Skin epidermis (tissue), 12 donors: Measurements from ENCODE around the gene MLC1.

Experiments
- H3K27ac ChIP-seq, 21 experiments: fragments of 200-600 bp; sonication (generic) in 11 of 21; one replicate each; pipeline ENCODE4 v1.5.0; 2020; ENCODE audit warnings: mild to moderate bottlenecking in 3 of 21, inconsistent platforms in 2 of 21, moderate library complexity in 2 of 21
- H3K4me3 ChIP-seq, 7 experiments: fragments of 200-600 bp; sonication (generic) in 2 of 7; one replicate each; pipeline ENCODE4 v1.5.0; 2020; ENCODE audit warnings: inconsistent platforms in 2 of 7, mild to moderate bottlenecking in 2 of 7, moderate library complexity in 1 of 7

MLC1 gene

GRCh38 chr22:50061141-50061823 is 23.9 kb downstream of the MLC1 start:
- Histone ChIP-seq H3K4me3 (no peak overlapping the region), H3K27ac (no peak overlapping the region)

- Histone ChIP-seq H3K27ac (no peak overlapping the region), H3K4me3 (no peak overlapping the region)
Measured at GRCh38 chr22:50060441-50061140, 24.6 kb downstream of the MLC1 start.

- Histone ChIP-seq H3K27ac (no peak overlapping the region), H3K4me3 (no peak overlapping the region)
Measured at GRCh38 chr22:50059881-50060262, 25.4 kb downstream of the MLC1 start.

GRCh38 chr22:50058906-50059880 is 26.0 kb downstream of the MLC1 start:
- Histone ChIP-seq H3K4me3 (peak overlapping the region in 1 of 7 experiments; percentile 17), H3K27ac (no peak overlapping the region)

GRCh38 chr22:50058061-50058905 is 26.9 kb downstream of the MLC1 start, which contains the start of gene TTLL8:
Gene TTLL8, minus strand, starts transcription at chr22:50058298.
- Histone ChIP-seq H3K27ac (no peak within 1 kb of the TSS), H3K4me3 (peak within 1 kb of the TSS in 1 of 7 experiments; percentile 17)

- Histone ChIP-seq H3K4me3 (no peak overlapping the region), H3K27ac (no peak overlapping the region)
Measured at GRCh38 chr22:50057278-50058060, 27.8 kb downstream of the MLC1 start.

- H3K27ac ChIP-seq, result no peak overlapping the region
- H3K4me3 ChIP-seq, result no peak overlapping the region
Measured at GRCh38 chr22:50056214-50056972, 28.8 kb downstream of the MLC1 start.

GRCh38 chr22:50053861-50054260 is 31.4 kb downstream of the MLC1 start:
- H3K27ac ChIP-seq, result no peak overlapping the region
- no peak overlapping the region for H3K4me3 ChIP-seq

- H3K4me3 ChIP-seq, result no peak overlapping the region
- no peak overlapping the region for H3K27ac ChIP-seq
Measured at GRCh38 chr22:50051930-50052329, 33.3 kb downstream of the MLC1 start.

- no peak overlapping the region for H3K27ac ChIP-seq
- H3K4me3 ChIP-seq, result no peak overlapping the region
Measured at GRCh38 chr22:50049299-50050195, 35.7 kb downstream of the MLC1 start.

- Histone ChIP-seq H3K27ac (no peak overlapping the region), H3K4me3 (no peak overlapping the region)
Measured at GRCh38 chr22:50048836-50049235, 36.4 kb downstream of the MLC1 start.

GRCh38 chr22:50048061-50048765 is 37.0 kb downstream of the MLC1 start:
- H3K27ac ChIP-seq, result no peak overlapping the region
- no peak overlapping the region for H3K4me3 ChIP-seq

GRCh38 chr22:50047346-50047745 is 37.9 kb downstream of the MLC1 start:
- no peak overlapping the region for H3K4me3 ChIP-seq
- no peak overlapping the region for H3K27ac ChIP-seq

GRCh38 chr22:50046481-50047245 is 38.6 kb downstream of the MLC1 start:
- no peak overlapping the region for H3K4me3 ChIP-seq

GRCh38 chr22:50046019-50046415 is 39.2 kb downstream of the MLC1 start:
- Histone ChIP-seq H3K4me3 (no peak overlapping the region), H3K27ac (no peak overlapping the region)

More at GRCh38 chr22:50046481-50047245, 38.6 kb downstream of the MLC1 start:
- no peak overlapping the region for H3K27ac ChIP-seq
